IPS-18a (cell line): ENCODE measurements around the gene USP17L21.
"Not testable (repeated sequence)": the region's sequence is repeated elsewhere in the genome, so short reads cannot be mapped to it uniquely, and the experiment has no call there.

Experiments used
- H3K27ac ChIP-seq: one replicate; pipeline ENCODE4 v1.5.1; 2013; ENCODE audit warnings: low read length
- H3K27me3 ChIP-seq: one replicate; pipeline ENCODE4 v1.6.1; 2013; ENCODE audit warnings: mild to moderate bottlenecking, low read length; ENCODE audit not compliant: control insufficient read depth, insufficient read depth
- H3K36me3 ChIP-seq: one replicate; pipeline ENCODE4 v1.6.1; 2013; ENCODE audit warnings: low read depth, low read length; ENCODE audit not compliant: control insufficient read depth
- H3K4me1 ChIP-seq: one replicate; pipeline ENCODE4 v1.6.1; 2013; ENCODE audit warnings: low read depth, low read length; ENCODE audit not compliant: control insufficient read depth
- H3K4me3 ChIP-seq: one replicate; pipeline ENCODE4 v1.5.1; 2013; ENCODE audit warnings: low read length
- H3K9ac ChIP-seq: one replicate; pipeline ENCODE4 v1.6.1; 2013; ENCODE audit warnings: mild to moderate bottlenecking, low read length, moderate library complexity
- H3K9me3 ChIP-seq: one replicate; pipeline ENCODE4 v1.6.1; 2013; ENCODE audit warnings: low read depth, low read length; ENCODE audit not compliant: control insufficient read depth

The USP17L21 gene

GRCh38 chr4:9257824-9258223 lies 4.8 kb upstream of the USP17L21 start, which contains the start of gene USP17L20:
TSS of gene USP17L20 (plus strand) at chr4:9258124. CDS start at chr4:9258124, 0 bp downstream.
- not testable (repeated sequence) for H3K9me3 ChIP-seq, H3K9ac ChIP-seq, H3K36me3 ChIP-seq, H3K27ac ChIP-seq, H3K27me3 ChIP-seq, H3K4me1 ChIP-seq, H3K4me3 ChIP-seq

DNA sequence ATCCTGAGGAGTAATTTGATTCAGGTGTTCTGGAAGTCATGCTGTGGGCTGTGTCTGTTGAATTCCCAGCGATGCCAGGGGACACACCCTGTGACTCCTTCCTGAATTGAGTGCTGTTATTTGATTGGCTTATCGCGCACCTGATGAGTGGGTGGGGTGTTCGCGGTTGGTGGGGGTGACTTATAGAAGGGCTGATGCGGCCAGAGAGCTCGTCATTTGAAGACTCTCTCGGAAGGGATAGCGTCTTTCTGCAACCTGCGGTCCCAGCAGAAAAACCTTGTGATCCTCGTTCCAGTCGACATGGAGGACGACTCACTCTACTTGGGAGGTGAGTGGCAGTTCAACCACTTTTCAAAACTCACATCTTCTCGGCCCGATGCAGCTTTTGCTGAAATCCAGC lies 4.6 kb downstream of the USP17L21 start, which contains the start of gene USP17L22:
USP17L22 (plus strand) TSS at position 301 of the 400 bp plus-strand sequence; CDS start at position 301, 0 bp downstream.
- not testable (repeated sequence) for H3K27me3 ChIP-seq, H3K4me3 ChIP-seq, H3K9me3 ChIP-seq, H3K27ac ChIP-seq, H3K36me3 ChIP-seq, H3K9ac ChIP-seq, H3K4me1 ChIP-seq

- H3K9ac ChIP-seq, H3K36me3 ChIP-seq, H3K9me3 ChIP-seq, H3K27ac ChIP-seq, H3K4me3 ChIP-seq, H3K27me3 ChIP-seq, H3K4me1 ChIP-seq: not testable (repeated sequence)
Measured at GRCh38 chr4:9271719-9272118, 9.0 kb downstream of the USP17L21 start.
